IMR-90 (cell line): ENCODE measurements around the gene NXPH4. TPM values are rescaled to one million over a fixed set of nuclear protein-coding genes. Genes with fewer than 3 reads are reported as not detected.

Source experiments
- ATAC-seq: fragments of 200-7000 bp; cut with Tn5 transposase; 2 replicates; pipeline ENCODE4 v1.9.1; 2020; ENCODE audit warnings: low read depth, mild to moderate bottlenecking, moderate library complexity
- BruUV-seq: library from RNA; stranded (reverse); fragments of 400-500 nt; replicated peaks from 2 replicates; lab custom pipeline; 2021; lab: Mats Ljungman, UMichigan
- CTCF ChIA-PET: fragments of 300-600 bp; formaldehyde crosslinking; extraction: SDS; loops from one replicate; lab custom pipeline; 2021; ENCODE audit warnings: antibody characterized with exemption; lab: Yijun Ruan, JAX
- POLR2A ChIA-PET: fragments of 300-600 bp; sonication (Branson Sonifier 250); formaldehyde crosslinking; loops from one replicate; lab custom pipeline; 2022; ENCODE audit warnings: antibody characterized with exemption; ENCODE audit not compliant: unreplicated experiment; lab: Charles Lee
- DNase-seq: peaks from one replicate; pipeline ENCODE4 v3.0.0; 2013
- H2AFZ ChIP-seq: replicated peaks from 2 replicates; pipeline ENCODE3; 2013; ENCODE audit warnings: low read length, mild to moderate bottlenecking; ENCODE audit not compliant: poor library complexity
- H2AK5ac ChIP-seq: 2 replicates; pipeline ENCODE4 v1.6.1; 2013; ENCODE audit warnings: low read depth, low read length, inconsistent platforms
- H2AK9ac ChIP-seq: replicated peaks from 2 replicates; pipeline ENCODE3; 2013; ENCODE audit warnings: mild to moderate bottlenecking, low read depth, low read length, moderate library complexity; ENCODE audit not compliant: poor library complexity
- H2BK120ac ChIP-seq: 2 replicates; pipeline ENCODE4 v1.6.1; 2013; ENCODE audit warnings: low read depth, low read length, inconsistent platforms
- H2BK15ac ChIP-seq: 3 replicates; pipeline ENCODE4 v1.6.1; 2013; ENCODE audit warnings: low read depth, low read length, inconsistent platforms
- H2BK20ac ChIP-seq: 2 replicates; pipeline ENCODE4 v1.6.1; 2013; ENCODE audit warnings: low read depth, mild to moderate bottlenecking, inconsistent platforms, low read length, moderate library complexity
- H2BK5ac ChIP-seq: 2 replicates; pipeline ENCODE4 v1.6.1; 2013; ENCODE audit warnings: mild to moderate bottlenecking, low read depth, low read length, inconsistent platforms; ENCODE audit not compliant: poor library complexity, severe bottlenecking
- H3K14ac ChIP-seq: replicated peaks from 2 replicates; pipeline ENCODE4 v1.6.1; 2013; ENCODE audit warnings: low read depth, low read length, inconsistent platforms
- H3K18ac ChIP-seq: 2 replicates; pipeline ENCODE4 v1.6.1; 2013; ENCODE audit warnings: low read depth, low read length, control low read depth
- H3K23ac ChIP-seq: 2 replicates; pipeline ENCODE4 v1.6.1; 2013; ENCODE audit warnings: low read depth, low read length, inconsistent platforms
- H3K27ac ChIP-seq: 2 replicates; pipeline ENCODE4 v1.5.1; 2013; ENCODE audit warnings: mild to moderate bottlenecking, control low read depth, low read length; ENCODE audit not compliant: insufficient read depth
- H3K27me3 ChIP-seq: 2 replicates; pipeline ENCODE4 v1.6.1; 2013; ENCODE audit warnings: low read length; ENCODE audit not compliant: control insufficient read depth, insufficient read depth
- H3K36me3 ChIP-seq: 2 replicates; pipeline ENCODE4 v1.6.1; 2013; ENCODE audit warnings: low read length, mixed read lengths; ENCODE audit not compliant: control insufficient read depth, insufficient read depth
- H3K4ac ChIP-seq: 2 replicates; pipeline ENCODE4 v1.6.1; 2013; ENCODE audit warnings: low read depth, low read length, inconsistent platforms
- H3K4me1 ChIP-seq: 2 replicates; pipeline ENCODE4 v1.6.1; 2013; ENCODE audit warnings: low read length, mixed read lengths; ENCODE audit not compliant: control insufficient read depth, insufficient read depth
- H3K4me2 ChIP-seq: 2 replicates; pipeline ENCODE4 v1.6.1; 2013; ENCODE audit warnings: low read depth, mild to moderate bottlenecking, control low read depth, low read length, moderate library complexity
- H3K4me3 ChIP-seq: 2 replicates; pipeline ENCODE4 v1.5.1; 2013; ENCODE audit warnings: low read depth, mild to moderate bottlenecking, control low read depth, low read length, moderate library complexity; ENCODE audit not compliant: insufficient read depth
- H3K56ac ChIP-seq: 2 replicates; pipeline ENCODE4 v1.6.1; 2013; ENCODE audit warnings: low read length, inconsistent platforms; ENCODE audit not compliant: insufficient read depth; ENCODE audit errors: extremely low read depth
- H3K79me1 ChIP-seq, 2 experiments: 2 replicates each; pipeline ENCODE4 v1.6.1; 2013; ENCODE audit warnings: low read length in 2 of 2, inconsistent platforms in 1 of 2, low read depth in 1 of 2
- H3K9ac ChIP-seq: 2 replicates; pipeline ENCODE4 v1.6.1; 2013; ENCODE audit warnings: low read depth, low read length, control low read depth
- H3K9me1 ChIP-seq: 2 replicates; pipeline ENCODE4 v1.6.1; 2013; ENCODE audit warnings: low read length, inconsistent platforms; ENCODE audit not compliant: insufficient read depth
- H3K9me3 ChIP-seq: 2 replicates; pipeline ENCODE4 v1.6.1; 2013; ENCODE audit warnings: low read length; ENCODE audit not compliant: control insufficient read depth, insufficient read depth
- H4K20me1 ChIP-seq: 2 replicates; pipeline ENCODE4 v1.6.1; 2013; ENCODE audit warnings: low read length, inconsistent platforms; ENCODE audit not compliant: insufficient read depth
- H4K5ac ChIP-seq: 2 replicates; pipeline ENCODE4 v1.6.1; 2013; ENCODE audit warnings: mild to moderate bottlenecking, low read depth, low read length, control low read depth
- H4K8ac ChIP-seq, 2 experiments: 2 replicates each; pipeline ENCODE4 v1.6.1; 2013; ENCODE audit warnings: low read depth in 2 of 2, low read length in 2 of 2, control low read depth in 1 of 2, inconsistent platforms in 1 of 2
- H4K91ac ChIP-seq: 2 replicates; pipeline ENCODE4 v1.6.1; 2013; ENCODE audit warnings: low read depth, low read length, inconsistent platforms; ENCODE audit not compliant: insufficient read depth
- FOS ChIP-seq: fragments of 150-350 bp; IDR thresholded peaks from 2 replicates; pipeline ENCODE4 v1.6.1; 2016; ENCODE audit warnings: low read depth, low read length
- MAZ ChIP-seq: IDR thresholded peaks from 2 replicates; pipeline ENCODE4 v1.6.1; 2012; ENCODE audit warnings: low read depth, mild to moderate bottlenecking, low read length, improper control_type of control experiment, moderate library complexity, borderline replicate concordance
- WGBS, 2 experiments: methylation state at CpG; one replicate each; pipeline versions ENCODE4 v1.1.5 to v1.1.7; 2013; ENCODE audit warnings: missing lambda C conversion rate in 2 of 2; ENCODE audit not compliant: insufficient read length in 1 of 2; ENCODE audit errors: extremely low coverage in 2 of 2; 5-methylcytosine and 5-hydroxymethylcytosine counted together
- dilution Hi-C: fragments of 300-500 bp; cut with HindIII; formaldehyde crosslinking; loops from one replicate; pipeline ENCODE4 v1.14.3; 2018; ENCODE audit warnings: low sequenced_read_pairs; ENCODE audit not compliant: unreplicated experiment
- in situ Hi-C: fragments of 300-500 bp; cut with MboI; formaldehyde crosslinking; loops from 3 replicates; pipeline ENCODE4 v1.14.3; 2019; ENCODE audit warnings: low sequenced_read_pairs, inconsistent platforms, mixed read lengths
- intact Hi-C: fragments of 100-400 bp; cut with micrococcal nuclease; formaldehyde crosslinking; loops from 2 replicates; pipeline ENCODE4 v1.10.0; 2022
- polyA plus RNA-seq, 3 experiments: library from polyadenylated mRNA; depleted of rRNA; stranded (reverse); fragments of >200 nt; gene quantifications; 2 replicates each; pipeline ENCODE4 v1.2.3, GENCODE V29; 2012; ENCODE audit warnings: low replicate concordance in 1 of 3
- total RNA-seq: library from RNA; depleted of rRNA; stranded (reverse); fragments of >200 nt; gene quantifications from 2 replicates; pipeline ENCODE4 v1.2.3, GENCODE V29; 2012

NXPH4 gene
- total and polyA plus RNA-seq, 2 of the 4 experiments (the other 2 are of a cell fraction) = 0.36 to 3.8 TPM

GRCh38 chr12:57229046-57229633 lies 12.5 kb downstream of the NXPH4 start:
- Histone ChIP-seq H3K9me3 (no peaks in the 10 kb centered on the region), H3K4me1 (peaks cover 16% of the 10 kb centered on the region), H4K5ac (peak overlapping the region; percentile 10), H2BK120ac (peak overlapping the region; percentile 52; the same call in 1 of the 2 replicates), H2BK15ac (peak overlapping the region; percentile 18; the same call in 1 of the 3 replicates), H2BK5ac (peak overlapping the region; percentile 51), H3K56ac (peak overlapping the region; percentile 87), H3K79me1 (peaks cover 29 to 51% of the 10 kb centered on the region in 2 experiments; a peak in 3 of 4 replicates), H2AFZ (peak overlapping the region; percentile 89), H4K91ac (peak overlapping the region; percentile 79), H3K4me3 (peak overlapping the region; percentile 59), H2BK20ac (no peak overlapping the region), H3K36me3 (peaks cover 35% of the 10 kb centered on the region), H2AK5ac (peak overlapping the region; percentile 96), H3K23ac (peak overlapping the region; percentile 84), H3K27me3 (peaks cover 3% of the 10 kb centered on the region; the same call in 1 of the 2 replicates), H3K14ac (peak overlapping the region; percentile 94), H3K27ac (peak overlapping the region; percentile 94), H4K20me1 (peaks cover 29% of the 10 kb centered on the region), H3K4ac (peak overlapping the region; percentile 93), H3K18ac (no peak overlapping the region), H3K4me2 (peak overlapping the region; percentile 60), H3K9me1 (peaks cover 20% of the 10 kb centered on the region), H4K8ac (peak overlapping the region; percentile 94 to 95), H3K9ac (peak overlapping the region; percentile 98), H2AK9ac (peak overlapping the region; percentile 58)
- ATAC-seq (no peak), DNase-seq (no peak)
- intact Hi-C loops (no loop called here), in situ Hi-C loops (no loop called here), dilution Hi-C loops (no loop called here)
- 0% methylated on average over 3 of the region's 9 CpGs; no CpG with 5 or more reads in 1 of the 2 experiments for WGBS, 2 experiments
- ChIA-PET CTCF (interaction anchor here (0.8 to 5.3 kb wide), 3 partner anchors 12 to 119 kb away, joined by 3 to 47 read pairs (median 14); no protein-coding TSS in a partner anchor), POLR2A (interaction anchor here (0.5 to 1.8 kb wide), 6 partner anchors 10 to 48 kb away, joined by 3 to 7 read pairs (median 4); no protein-coding TSS in a partner anchor)
- TF ChIP-seq FOS = peak; percentile 2; the same call in 1 of the 2 replicates
- TF ChIP-seq MAZ = no peak; the same call in 1 of the 2 replicates
- TSS peak; percentile 79 for BruUV-seq
